ENCODE measurements around the gene ASRGL1. TPM values are rescaled to one million over a fixed set of nuclear protein-coding genes. Genes with fewer than 3 reads are reported as not detected.

Gene ASRGL1
- total and polyA plus RNA-seq, 2 donors (not counting 1 experiment from before 2014, with no cell fraction given), result 0.49 to 1.3 TPM

DNA sequence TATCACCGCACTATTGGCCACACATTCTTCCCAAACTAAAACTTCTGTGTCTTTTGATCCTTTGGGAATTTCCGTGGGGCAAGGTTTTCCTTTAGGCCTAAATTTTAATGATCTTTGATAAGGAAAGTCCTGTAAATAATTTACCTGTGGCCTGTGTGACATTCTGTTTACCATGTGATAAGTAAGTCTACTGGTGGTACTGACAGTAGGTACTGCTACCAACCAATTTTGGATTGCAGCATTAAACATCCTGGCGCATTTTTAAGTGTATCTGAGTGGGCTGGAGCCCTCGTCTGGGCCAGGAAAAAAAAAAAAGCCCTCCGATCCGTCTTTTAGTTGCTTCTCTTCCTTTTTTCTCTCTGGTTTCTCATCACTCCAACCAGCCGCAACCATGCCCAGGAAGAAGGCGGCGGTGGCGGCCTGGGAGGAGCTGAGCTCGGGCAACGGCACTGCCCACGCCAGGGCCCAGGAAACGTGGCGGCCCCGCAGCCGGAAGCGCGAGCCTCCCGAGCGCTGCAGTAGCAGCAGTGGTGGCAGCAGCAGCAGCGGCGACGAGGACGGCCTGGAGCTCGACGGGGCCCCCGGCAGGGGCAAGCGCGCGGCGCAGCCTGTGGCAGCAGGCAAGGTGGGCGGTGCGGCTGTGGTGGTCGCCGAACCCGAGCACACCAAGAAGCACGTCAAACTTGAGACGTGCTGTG lies 33.6 kb downstream of the ASRGL1 start:
- Histone ChIP-seq H3K4me2 (replicated peaks; ENCODE audit: low read depth, low read length, poor library complexity, severe bottlenecking) (peak overlapping the region; percentile 43), H3K27me3 (replicated peaks in 1 of 4; ENCODE audit: control extremely low read depth in 1 of 4, control insufficient read depth in 3 of 4, insufficient read depth in 4 of 4, low read length in 3 of 4) (no peaks in the 10 kb centered on the region), H3K9ac (ENCODE audit: low read length) (peak overlapping the region; percentile 15), H3K27ac (ENCODE audit: low read length in 2 of 2) (no peak overlapping the region), H3K4me1 (ENCODE audit: control insufficient read depth in 2 of 2, insufficient read depth in 2 of 2, low read length in 2 of 2) (peaks cover 0 to 2% of the 10 kb centered on the region in 2 donors), H3K9me3 (ENCODE audit: control extremely low read depth in 1 of 3, control insufficient read depth in 2 of 3, insufficient read depth in 1 of 3, low read length in 2 of 3) (no peaks in the 10 kb centered on the region), H2AFZ (ENCODE audit: insufficient read depth, low read depth, low read length, poor library complexity, severe bottlenecking) (peak overlapping the region; percentile 33), H4K20me1 (ENCODE audit: control insufficient read depth, insufficient read depth, low read length, poor library complexity, severe bottlenecking) (no peaks in the 10 kb centered on the region), H3K79me2 (ENCODE audit: control insufficient read depth, insufficient read depth, low read length) (no peaks in the 10 kb centered on the region), H3K4me3 (ENCODE audit: control extremely low read depth in 1 of 5, extremely low read depth in 1 of 5, insufficient read depth in 1 of 5, low read depth in 2 of 5, low read length in 4 of 5) (peak overlapping the region in 1 of 5 experiments; percentile 19), H3K36me3 (replicated peaks in 1 of 2; ENCODE audit: control extremely low read depth in 1 of 2, control insufficient read depth in 1 of 2, extremely low read depth in 1 of 2, insufficient read depth in 2 of 2, low read length in 1 of 2) (no peaks in the 10 kb centered on the region)
- ChIA-PET CTCF (interaction anchor here (1.1 to 2.4 kb wide), 3 partner anchors 24 to 574 kb away, joined by 3 to 9 read pairs (median 6); no protein-coding TSS in a partner anchor), POLR2A (no interaction called here)
- Mint-ChIP-seq H3K9me3 (ENCODE audit: insufficient read depth) (no peaks in the 10 kb centered on the region), H3K4me1 (no peaks in the 10 kb centered on the region), H3K27ac (peak overlapping the region; percentile 81), H3K4me3 (peak overlapping the region; percentile 74), H3K27me3 (no peaks in the 10 kb centered on the region)
- WGBS (ENCODE audit: insufficient coverage), result 47% methylated on average over 33 of the region's 39 CpGs
- no peak for TF ChIP-seq EZH2 (IDR thresholded peaks at IDR 0.05; ENCODE audit: borderline replicate concordance, insufficient read depth, low read depth, low read length, poor library complexity, severe bottlenecking)
- TF ChIP-seq, protein P1, sequence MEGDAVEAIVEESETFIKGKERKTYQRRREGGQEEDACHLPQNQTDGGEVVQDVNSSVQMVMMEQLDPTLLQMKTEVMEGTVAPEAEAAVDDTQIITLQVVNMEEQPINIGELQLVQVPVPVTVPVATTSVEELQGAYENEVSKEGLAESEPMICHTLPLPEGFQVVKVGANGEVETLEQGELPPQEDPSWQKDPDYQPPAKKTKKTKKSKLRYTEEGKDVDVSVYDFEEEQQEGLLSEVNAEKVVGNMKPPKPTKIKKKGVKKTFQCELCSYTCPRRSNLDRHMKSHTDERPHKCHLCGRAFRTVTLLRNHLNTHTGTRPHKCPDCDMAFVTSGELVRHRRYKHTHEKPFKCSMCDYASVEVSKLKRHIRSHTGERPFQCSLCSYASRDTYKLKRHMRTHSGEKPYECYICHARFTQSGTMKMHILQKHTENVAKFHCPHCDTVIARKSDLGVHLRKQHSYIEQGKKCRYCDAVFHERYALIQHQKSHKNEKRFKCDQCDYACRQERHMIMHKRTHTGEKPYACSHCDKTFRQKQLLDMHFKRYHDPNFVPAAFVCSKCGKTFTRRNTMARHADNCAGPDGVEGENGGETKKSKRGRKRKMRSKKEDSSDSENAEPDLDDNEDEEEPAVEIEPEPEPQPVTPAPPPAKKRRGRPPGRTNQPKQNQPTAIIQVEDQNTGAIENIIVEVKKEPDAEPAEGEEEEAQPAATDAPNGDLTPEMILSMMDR (IDR thresholded peaks at IDR 0.05), result no peak
- ATAC-seq (ENCODE audit: low read depth) (peak; percentile 76), DNase-seq (peak; percentile 54)
- intact Hi-C loops (cut with micrococcal nuclease), result no loop called here

DNA sequence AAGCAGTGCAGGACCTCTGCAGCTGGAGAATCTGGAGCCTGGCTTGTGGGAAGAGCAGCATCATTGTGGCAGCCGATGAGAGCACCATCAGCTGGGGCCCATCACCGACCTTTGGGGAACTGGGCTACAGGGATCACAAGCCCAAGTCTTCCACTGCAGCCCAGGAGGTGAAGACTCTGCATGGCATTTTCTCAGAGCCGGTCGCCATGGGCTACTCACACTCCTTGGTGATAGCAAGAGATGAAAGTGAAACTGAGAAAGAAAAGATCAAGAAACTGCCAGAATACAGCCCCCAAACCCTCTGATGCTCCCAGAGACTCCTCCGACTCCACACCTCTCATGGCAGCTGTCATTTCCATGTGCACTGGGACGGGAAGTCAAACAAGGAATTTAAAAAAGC lies 35.6 kb downstream of the ASRGL1 start:
- Mint-ChIP-seq H3K4me1 (no peaks in the 10 kb centered on the region), H3K9me3 (ENCODE audit: insufficient read depth) (no peaks in the 10 kb centered on the region), H3K27me3 (no peaks in the 10 kb centered on the region), H3K27ac (no peak overlapping the region), H3K4me3 (no peak overlapping the region)
- Histone ChIP-seq H3K79me2 (ENCODE audit: control insufficient read depth, insufficient read depth, low read length) (no peaks in the 10 kb centered on the region), H2AFZ (ENCODE audit: insufficient read depth, low read depth, low read length, poor library complexity, severe bottlenecking) (no peak overlapping the region), H3K4me1 (ENCODE audit: control insufficient read depth in 2 of 2, insufficient read depth in 2 of 2, low read length in 2 of 2) (peaks cover 0 to 2% of the 10 kb centered on the region in 2 donors), H3K9me3 (ENCODE audit: control extremely low read depth in 1 of 3, control insufficient read depth in 2 of 3, insufficient read depth in 1 of 3, low read length in 2 of 3) (no peaks in the 10 kb centered on the region), H4K20me1 (ENCODE audit: control insufficient read depth, insufficient read depth, low read length, poor library complexity, severe bottlenecking) (no peaks in the 10 kb centered on the region), H3K36me3 (replicated peaks in 1 of 2; ENCODE audit: control extremely low read depth in 1 of 2, control insufficient read depth in 1 of 2, extremely low read depth in 1 of 2, insufficient read depth in 2 of 2, low read length in 1 of 2) (no peaks in the 10 kb centered on the region), H3K27ac (ENCODE audit: low read length in 2 of 2) (no peak overlapping the region), H3K4me2 (replicated peaks; ENCODE audit: low read depth, low read length, poor library complexity, severe bottlenecking) (no peak overlapping the region), H3K9ac (ENCODE audit: low read length) (no peak overlapping the region), H3K27me3 (replicated peaks in 1 of 4; ENCODE audit: control extremely low read depth in 1 of 4, control insufficient read depth in 3 of 4, insufficient read depth in 4 of 4, low read length in 3 of 4) (no peaks in the 10 kb centered on the region), H3K4me3 (ENCODE audit: control extremely low read depth in 1 of 5, extremely low read depth in 1 of 5, insufficient read depth in 1 of 5, low read depth in 2 of 5, low read length in 4 of 5) (no peak overlapping the region)
- POLR2A ChIA-PET, result no interaction called here
- CTCF ChIA-PET, result interaction anchor here (1.6 to 2.4 kb wide), 3 partner anchors 9 to 32 kb away, joined by 5 to 9 read pairs (median 8); no protein-coding TSS in a partner anchor
- ATAC-seq (ENCODE audit: low read depth), result no peak
- 90% methylated on average over 4 of the region's 6 CpGs for WGBS (ENCODE audit: insufficient coverage)
- intact Hi-C loops (cut with micrococcal nuclease), result no loop called here
- no peak for DNase-seq
- no peak for TF ChIP-seq EZH2 (IDR thresholded peaks at IDR 0.05; ENCODE audit: borderline replicate concordance, insufficient read depth, low read depth, low read length, poor library complexity, severe bottlenecking)
- TF ChIP-seq, protein P1 (IDR thresholded peaks at IDR 0.05), result no peak
